Adrenal gland (tissue), 5 donors: ENCODE results near the gene FMN2.

Experiments
- CTCF ChIP-seq, 6 experiments: fragments of 450-650 bp in 4 of 6; fragments of 200-600 bp in 2 of 6; sonication (generic) in 1 of 6; IDR thresholded peaks; 1 replicate in 5 of 6; 2 replicates in 1 of 6; pipeline versions ENCODE4 v1.5.1 to v1.8.0; 2016 to 2021; ENCODE audit warnings: antibody characterized with exemption in 6 of 6, mild to moderate bottlenecking in 2 of 6, moderate library complexity in 1 of 6
- POLR2A ChIP-seq, 2 donors: fragments of 450-650 bp; IDR thresholded peaks; one replicate each; pipeline ENCODE4 v1.6.1; 2017; ENCODE audit warnings: antibody characterized with exemption in 2 of 2, mild to moderate bottlenecking in 2 of 2, moderate library complexity in 1 of 2
- donor health status: DM: no; HTN: no; CAD: no.

GRCh38 chr1:240310226-240310925, 218.7 kb downstream of the FMN2 start:
- TF ChIP-seq CTCF (IDR thresholded peaks at IDR 0.05): no peak
- TF ChIP-seq POLR2A (IDR thresholded peaks at IDR 0.05): no peak
